K562 (cell line): ENCODE results near the gene TMEM181. TPM values are rescaled to one million over a fixed set of nuclear protein-coding genes. Genes with fewer than 3 reads are reported as not detected.

Source experiments
- BCLAF1 ChIP-seq, 2 experiments: fragments of 450-650 bp in 1 of 2; IDR thresholded peaks; 2 replicates each; pipeline ENCODE4 v1.6.1; 2011 to 2017; ENCODE audit warnings: low read depth in 2 of 2, antibody characterized with exemption in 1 of 2, borderline replicate concordance in 1 of 2, low read length in 1 of 2, mild to moderate bottlenecking in 1 of 2, mixed read lengths in 1 of 2; ENCODE audit not compliant: control insufficient read depth in 1 of 2
- CBFB ChIP-seq: sonication (generic); formaldehyde crosslinking; IDR thresholded peaks from 2 replicates; pipeline ENCODE4 v1.4.0; 2020; ENCODE audit warnings: mild to moderate bottlenecking, missing genetic modification reagents
- CREM ChIP-seq: IDR thresholded peaks from 2 replicates; pipeline ENCODE4 v1.6.1; 2014; ENCODE audit warnings: antibody characterized with exemption, low read depth
- CTBP1 ChIP-seq: fragments of 450-650 bp; IDR thresholded peaks from 2 replicates; pipeline ENCODE4 v1.6.1; 2016; ENCODE audit warnings: borderline replicate concordance
- E2F6 ChIP-seq, 2 experiments: IDR thresholded peaks; 2 replicates each; pipeline ENCODE4 v1.6.1; 2011; ENCODE audit warnings: borderline replicate concordance in 1 of 2, control low read depth in 1 of 2, low read depth in 1 of 2, low read length in 1 of 2, mild to moderate bottlenecking in 1 of 2, mixed read lengths in 1 of 2, moderate library complexity in 1 of 2; ENCODE audit not compliant: insufficient read depth in 1 of 2, insufficient read length in 1 of 2, poor library complexity in 1 of 2, severe bottlenecking in 1 of 2; ENCODE audit errors: extremely low read depth in 1 of 2
- ETV1 ChIP-seq: fragments of 450-650 bp; conservative IDR thresholded peaks from 2 replicates; pipeline ENCODE4 v1.6.1; 2016; ENCODE audit warnings: missing genetic modification characterization, control low read depth, low read depth, missing compliant biosample characterization
- GTF2B ChIP-seq: IDR thresholded peaks from 2 replicates; pipeline ENCODE4 v1.6.1; 2011; ENCODE audit not compliant: insufficient read length; ENCODE audit errors: extremely low read depth
- HEY1 ChIP-seq: fragments of 250-450 bp; sonication (Bioruptor Pico); IDR thresholded peaks from 2 replicates; pipeline ENCODE4 v1.5.0; 2020; ENCODE audit warnings: mild to moderate bottlenecking, moderate library complexity, borderline replicate concordance
- KDM4B ChIP-seq, 2 experiments: fragments of 450-650 bp in 1 of 2; sonication (generic) in 1 of 2; IDR thresholded peaks; 2 replicates each; pipeline ENCODE4 v1.6.1; 2016 to 2017; ENCODE audit warnings: borderline replicate concordance in 2 of 2, antibody characterized with exemption in 1 of 2, low read depth in 1 of 2, mild to moderate bottlenecking in 1 of 2
- L3MBTL2 ChIP-seq: fragments of 450-650 bp; IDR thresholded peaks from 2 replicates; pipeline ENCODE4 v1.6.1; 2016; ENCODE audit warnings: mild to moderate bottlenecking, moderate library complexity
- NCOA1 ChIP-seq: fragments of 450-650 bp; IDR thresholded peaks from 2 replicates; pipeline ENCODE4 v1.6.1; 2016; ENCODE audit warnings: low read depth
- PCBP1 ChIP-seq: fragments of 200-400 bp; formaldehyde crosslinking; IDR thresholded peaks from 2 replicates; pipeline ENCODE4 v1.6.1; 2018; ENCODE audit warnings: mild to moderate bottlenecking, low read depth, low read length; ENCODE audit not compliant: poor library complexity, severe bottlenecking
- PHTF2 ChIP-seq: fragments of 250-450 bp; sonication (Bioruptor Pico); IDR thresholded peaks from 2 replicates; pipeline ENCODE4 v1.5.0; 2021; ENCODE audit warnings: mild to moderate bottlenecking
- POLR2G ChIP-seq: fragments of 200-400 bp; formaldehyde crosslinking; IDR thresholded peaks from 2 replicates; pipeline ENCODE4 v1.6.1; 2017; ENCODE audit warnings: low read depth, mild to moderate bottlenecking, antibody characterized with exemption, low read length, moderate library complexity
- SMAD1 ChIP-seq: fragments of 150-350 bp; IDR thresholded peaks from 2 replicates; pipeline ENCODE4 v1.6.1; 2014; ENCODE audit warnings: low read length, low read depth; ENCODE audit not compliant: partially characterized antibody
- ZFPM2 ChIP-seq: fragments of 250-450 bp; sonication (Bioruptor Pico); IDR thresholded peaks from 2 replicates; pipeline ENCODE4 v1.5.1; 2022; ENCODE audit warnings: mild to moderate bottlenecking
- ZNF263 ChIP-seq: sonication (generic); formaldehyde crosslinking; IDR thresholded peaks from 2 replicates; pipeline ENCODE4 v1.8.0; 2022; ENCODE audit warnings: mild to moderate bottlenecking, missing genetic modification reagents, borderline replicate concordance
- ZNF57 ChIP-seq: fragments of 450-650 bp; formaldehyde crosslinking; IDR thresholded peaks from 2 replicates; pipeline ENCODE4 v1.4.0; 2020; ENCODE audit warnings: mild to moderate bottlenecking, moderate library complexity
- ZNF780A ChIP-seq: fragments of 250-450 bp; sonication (Bioruptor Pico); IDR thresholded peaks from 2 replicates; pipeline ENCODE4 v1.5.0; 2021; ENCODE audit warnings: mild to moderate bottlenecking
- polyA plus RNA-seq, 8 experiments: library from polyadenylated mRNA; depleted of rRNA in 4 of 8; stranded (reverse) in 5 of 8; unstranded in 3 of 8; fragments of >200 nt; fragmentation: Nextera tagmentation in 2 of 8; fragmentation: Illumina TruSeq in 1 of 8; extraction: Ambion mirVana in 2 of 8; extraction: Trizol in 1 of 8; gene quantifications; 2 replicates each; pipeline versions ENCODE4 v1.2.1 to v1.2.3, GENCODE V29; 2011 to 2014; ENCODE audit warnings: inconsistent platforms in 1 of 8, missing spikeins in 1 of 8
- total RNA-seq, 7 experiments: library from RNA; depleted of rRNA in 6 of 7; stranded (reverse); fragments of >200 nt in 6 of 7; fragmentation: Illumina TruSeq in 2 of 7; extraction: Trizol in 2 of 7; gene quantifications; 2 replicates each; pipeline versions ENCODE4 v1.2.1 to v1.2.3, GENCODE V29; 2011 to 2021; ENCODE audit warnings: low replicate concordance in 1 of 7

The TMEM181 gene
- total and polyA plus RNA-seq, 9 of the 15 experiments (the other 6 are each of a cell fraction or from before 2014, with no cell fraction given) = 5.6 to 27.2 (median 19.9) TPM

DNA sequence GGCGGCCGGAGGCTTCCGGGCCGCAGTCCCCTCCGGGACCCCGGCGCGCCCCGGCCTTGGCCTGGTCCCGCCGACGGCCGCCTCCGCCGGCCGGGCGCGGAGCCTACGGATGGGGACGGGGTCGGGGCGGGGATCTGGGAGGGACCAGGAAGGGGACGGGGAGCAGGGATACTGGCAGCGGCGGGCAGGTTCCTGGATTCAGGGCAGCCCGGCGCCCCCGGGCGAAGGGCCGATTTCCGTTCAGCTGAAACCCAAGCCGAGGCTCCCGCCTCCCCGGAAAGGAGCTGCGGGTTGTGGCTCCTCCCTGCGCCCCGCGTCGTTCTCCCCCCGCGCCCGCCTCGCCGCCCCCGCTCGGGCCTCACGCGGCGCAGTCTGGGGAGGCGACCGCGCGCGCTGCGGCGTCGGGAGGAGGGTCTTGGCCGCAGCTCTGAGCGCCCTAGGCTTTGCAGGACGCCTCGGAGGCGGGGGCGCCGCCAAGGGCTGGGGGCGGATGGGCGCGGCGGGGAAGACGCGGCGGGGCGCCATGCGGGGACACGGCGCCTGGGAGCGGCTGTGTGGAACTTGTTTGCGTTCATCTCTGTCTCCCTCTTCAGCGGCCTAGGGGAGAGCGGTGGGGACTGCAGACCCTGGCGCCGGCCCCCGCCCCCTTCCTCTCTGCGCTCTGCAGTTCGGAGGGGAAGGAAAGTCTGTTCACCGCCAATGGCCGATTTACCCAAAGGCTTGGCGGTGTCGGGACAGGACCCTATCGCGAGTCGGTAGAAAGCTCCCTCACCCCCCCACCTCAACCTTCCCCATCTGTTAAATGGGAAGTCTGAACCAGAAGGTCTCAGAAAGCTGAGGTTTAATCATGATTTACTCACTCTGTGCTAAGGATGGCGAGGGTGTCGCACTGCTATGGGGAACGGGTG is 22.7 kb upstream of the TMEM181 start (continued):
- TF ChIP-seq BCLAF1 (IDR thresholded peaks at IDR 0.05; ENCODE audit: borderline replicate concordance in 1 of 2, control insufficient read depth in 1 of 2, low read depth in 2 of 2, low read length in 1 of 2) (no peak), HEY1 (CRISPR knock-in tag) (no peak), ZNF57 (CRISPR knock-in tag) (no peak), CREM (peak; percentile 69), POLR2G (no peak), GTF2B (no peak), ZNF263 (CRISPR knock-in tag) (peak; percentile 71), KDM4B (IDR thresholded peaks at IDR 0.05; ENCODE audit: borderline replicate concordance in 2 of 2, low read depth in 1 of 2) (no peak), ZNF780A (CRISPR knock-in tag) (no peak), SMAD1 (no peak), ETV1 (tag) (no peak), NCOA1 (no peak), E2F6 (IDR thresholded peaks at IDR 0.05; ENCODE audit: borderline replicate concordance in 1 of 2, extremely low read depth in 1 of 2, insufficient read depth in 1 of 2, insufficient read length in 1 of 2, low read depth in 1 of 2, low read length in 1 of 2, poor library complexity in 1 of 2, severe bottlenecking in 1 of 2) (peak in 1 of 2 experiments; percentile 62), CBFB (no peak), ZFPM2 (CRISPR knock-in tag) (no peak), CTBP1 (peak; percentile 26; the same call in 1 of the 2 replicates), PHTF2 (CRISPR knock-in tag) (no peak), PCBP1 (peak; percentile 70), L3MBTL2 (no peak)
